Measurements from ENCODE around the gene PCDH7.

Gene PCDH7

GRCh38 chr4:30728311-30728710 lies 8.1 kb downstream of the PCDH7 start:
- DNase-seq, result no peak

GRCh38 chr4:30743897-30744296 lies 23.7 kb downstream of the PCDH7 start:
- no peak for DNase-seq

- DNase-seq, result no peak
Observed at GRCh38 chr4:30744386-30744785, 24.2 kb downstream of the PCDH7 start.

- DNase-seq, result no peak
Observed at GRCh38 chr4:30744957-30745640, 24.9 kb downstream of the PCDH7 start.

GRCh38 chr4:30746735-30747134 lies 26.6 kb downstream of the PCDH7 start:
- DNase-seq, result no peak

GRCh38 chr4:30753316-30753715 lies 33.1 kb downstream of the PCDH7 start:
- DNase-seq, result no peak

- DNase-seq, result no peak
Observed at GRCh38 chr4:30754021-30754420, 33.9 kb downstream of the PCDH7 start.

GRCh38 chr4:30755346-30755745 lies 35.2 kb downstream of the PCDH7 start:
- DNase-seq, result no peak

GRCh38 chr4:30756553-30756952 lies 36.4 kb downstream of the PCDH7 start:
- DNase-seq, result no peak

GRCh38 chr4:30757357-30757756 lies 37.2 kb downstream of the PCDH7 start:
- DNase-seq, result no peak

- no peak for DNase-seq
Observed at GRCh38 chr4:30760551-30760950, 40.4 kb downstream of the PCDH7 start.

- no peak for DNase-seq
Observed at GRCh38 chr4:30763321-30763727, 43.2 kb downstream of the PCDH7 start.

GRCh38 chr4:30765022-30765421 lies 44.9 kb downstream of the PCDH7 start:
- DNase-seq, result no peak

- DNase-seq, result no peak
Observed at GRCh38 chr4:30767147-30767845, 47.1 kb downstream of the PCDH7 start.

GRCh38 chr4:30768277-30768676 lies 48.1 kb downstream of the PCDH7 start:
- no peak for DNase-seq

- no peak for DNase-seq
Observed at GRCh38 chr4:30769093-30769492, 48.9 kb downstream of the PCDH7 start.

GRCh38 chr4:30770049-30770549 lies 49.9 kb downstream of the PCDH7 start:
- no peak for DNase-seq

- no peak for DNase-seq
Observed at GRCh38 chr4:30770812-30771211, 50.6 kb downstream of the PCDH7 start.

GRCh38 chr4:30776451-30776850 lies 56.3 kb downstream of the PCDH7 start:
- no peak for DNase-seq

GRCh38 chr4:30776921-30777415 lies 56.8 kb downstream of the PCDH7 start:
- DNase-seq, result no peak

Data from CD4-positive, alpha-beta T cell treated with Interleukin-10 for 1 hour (primary cell).